GM18507 (cell line): ENCODE data around the gene PLEKHM1.

Experiments
- DNase-seq: peaks from one replicate; pipeline ENCODE4 v3.0.0; 2011; ENCODE audit warnings: low read depth; ENCODE audit not compliant: insufficient read length; ENCODE audit errors: extremely low spot score
- FAIRE-seq: peaks from 2 replicates; lab custom pipeline; 2011; peaks lifted over from hg19 to GRCh38; lab: Jason Lieb, UNC

PLEKHM1 gene

GRCh38 chr17:45430738-45431530, 59.6 kb downstream of the PLEKHM1 start:
- DNase-seq = no peak
- FAIRE-seq = peak; percentile 78

- FAIRE-seq (no peak), DNase-seq (no peak)
Measured at GRCh38 chr17:45430006-45430737, 60.3 kb downstream of the PLEKHM1 start.

DNA sequence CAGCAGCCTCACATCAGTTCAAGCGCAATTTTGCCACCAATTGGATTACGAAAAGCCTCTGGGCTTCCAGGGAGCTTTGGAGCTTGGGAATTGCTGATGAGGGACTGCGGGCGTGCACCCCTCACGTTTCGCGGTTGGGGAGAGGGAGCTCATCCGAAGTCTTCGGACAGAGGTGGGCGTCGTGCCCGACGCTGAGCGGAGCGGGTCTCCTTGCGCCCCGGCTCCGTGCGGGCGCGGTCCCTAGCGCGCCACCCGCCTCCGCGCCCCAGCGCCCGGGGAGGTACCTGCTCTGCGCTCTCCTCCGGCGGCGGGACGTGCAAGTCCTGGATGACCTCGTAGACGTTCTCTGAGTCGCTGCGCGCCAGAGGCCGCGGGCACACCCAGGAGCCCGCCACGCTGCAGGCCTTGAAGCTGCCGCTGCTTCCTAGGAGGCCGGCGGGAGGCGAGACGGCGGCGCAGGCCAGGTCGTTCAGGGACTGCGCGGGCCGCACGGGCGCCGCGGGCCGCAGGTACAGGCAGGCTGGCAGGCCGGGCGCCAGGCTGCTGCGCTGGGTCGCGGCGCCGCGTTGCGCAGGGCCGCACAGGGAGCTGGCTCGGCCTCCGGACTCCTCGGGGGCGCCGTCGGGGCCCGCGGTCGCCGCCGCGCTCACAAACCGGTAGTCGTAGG, 61.0 kb downstream of the PLEKHM1 start:
- no peak for FAIRE-seq
- no peak for DNase-seq

DNA sequence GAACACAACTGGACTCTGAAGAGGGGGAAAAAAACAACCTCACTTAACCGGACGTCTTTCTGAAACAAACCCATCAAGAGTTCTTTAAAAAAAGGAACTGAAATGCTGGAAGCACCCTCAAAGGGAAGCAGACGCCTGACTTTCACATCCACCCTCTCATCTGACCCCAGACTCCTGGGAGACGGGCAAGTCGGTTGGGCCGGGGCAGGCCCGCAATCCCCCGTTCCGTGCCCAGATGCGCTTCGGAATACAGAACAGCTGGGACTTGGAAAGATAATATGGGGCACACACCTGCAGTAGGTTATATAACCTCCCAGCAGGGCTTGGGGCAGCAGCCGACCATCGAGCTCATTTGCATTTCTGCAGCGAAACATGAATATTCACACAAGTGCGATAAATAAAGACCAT, 61.6 kb downstream of the PLEKHM1 start:
- FAIRE-seq = no peak
- no peak for DNase-seq

GRCh38 chr17:45428050-45428617, 62.4 kb downstream of the PLEKHM1 start:
- no peak for DNase-seq
- peak; percentile 93 for FAIRE-seq

DNA sequence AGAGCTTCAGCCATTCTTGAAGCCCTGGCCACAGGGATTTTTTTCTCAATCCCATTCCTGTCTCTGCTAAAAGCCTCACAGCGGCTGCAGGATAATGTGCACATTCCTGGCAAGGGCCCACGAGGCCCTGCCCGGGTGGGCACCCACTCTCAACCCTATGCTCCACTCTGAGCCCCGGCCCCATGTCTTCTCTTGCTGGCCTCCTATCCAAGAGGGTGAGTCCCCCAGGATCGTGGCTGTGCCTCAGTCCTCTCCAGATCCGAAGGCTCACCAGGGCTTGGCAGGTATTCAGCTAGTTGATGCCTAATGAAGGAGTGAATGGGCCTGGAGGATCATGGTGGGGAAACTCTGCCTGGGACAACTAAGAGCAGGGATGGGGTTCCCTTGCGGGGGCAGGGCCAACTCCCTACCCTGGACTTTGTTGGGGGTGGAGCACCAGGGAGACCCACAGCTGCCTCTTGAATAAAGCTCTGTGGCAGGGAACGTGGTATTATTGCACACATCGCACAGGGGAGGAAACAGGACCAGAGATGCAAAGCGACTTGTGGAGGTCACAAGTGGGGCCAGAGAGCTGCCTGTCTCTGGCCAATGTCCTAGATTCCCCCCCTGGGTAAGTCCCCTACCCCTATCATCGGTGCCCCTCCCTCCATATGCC, 63.2 kb downstream of the PLEKHM1 start:
- no peak for FAIRE-seq
- no peak for DNase-seq

DNA sequence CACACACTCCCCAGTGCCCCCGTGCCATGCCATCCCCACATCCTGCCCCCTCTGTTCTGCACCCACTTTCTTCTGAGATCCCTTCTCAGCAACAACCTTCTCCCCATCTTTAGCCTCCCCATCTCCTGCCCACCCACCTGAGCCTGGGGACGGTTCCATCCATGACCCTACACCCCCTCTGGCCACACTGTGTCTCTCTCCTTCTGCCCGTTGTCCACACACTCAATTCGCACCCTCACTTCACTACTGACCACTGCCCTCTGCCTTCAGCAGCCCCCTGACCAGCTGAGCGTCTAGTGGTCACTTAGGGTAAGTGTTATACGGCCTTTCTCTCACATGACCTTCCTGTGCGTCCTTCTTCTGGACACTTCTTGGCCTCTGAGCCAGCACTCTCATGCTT, 64.0 kb downstream of the PLEKHM1 start:
- no peak for FAIRE-seq
- DNase-seq = no peak

- no peak for DNase-seq
- no peak for FAIRE-seq
Measured at GRCh38 chr17:45425984-45426413, 64.5 kb downstream of the PLEKHM1 start.

DNA sequence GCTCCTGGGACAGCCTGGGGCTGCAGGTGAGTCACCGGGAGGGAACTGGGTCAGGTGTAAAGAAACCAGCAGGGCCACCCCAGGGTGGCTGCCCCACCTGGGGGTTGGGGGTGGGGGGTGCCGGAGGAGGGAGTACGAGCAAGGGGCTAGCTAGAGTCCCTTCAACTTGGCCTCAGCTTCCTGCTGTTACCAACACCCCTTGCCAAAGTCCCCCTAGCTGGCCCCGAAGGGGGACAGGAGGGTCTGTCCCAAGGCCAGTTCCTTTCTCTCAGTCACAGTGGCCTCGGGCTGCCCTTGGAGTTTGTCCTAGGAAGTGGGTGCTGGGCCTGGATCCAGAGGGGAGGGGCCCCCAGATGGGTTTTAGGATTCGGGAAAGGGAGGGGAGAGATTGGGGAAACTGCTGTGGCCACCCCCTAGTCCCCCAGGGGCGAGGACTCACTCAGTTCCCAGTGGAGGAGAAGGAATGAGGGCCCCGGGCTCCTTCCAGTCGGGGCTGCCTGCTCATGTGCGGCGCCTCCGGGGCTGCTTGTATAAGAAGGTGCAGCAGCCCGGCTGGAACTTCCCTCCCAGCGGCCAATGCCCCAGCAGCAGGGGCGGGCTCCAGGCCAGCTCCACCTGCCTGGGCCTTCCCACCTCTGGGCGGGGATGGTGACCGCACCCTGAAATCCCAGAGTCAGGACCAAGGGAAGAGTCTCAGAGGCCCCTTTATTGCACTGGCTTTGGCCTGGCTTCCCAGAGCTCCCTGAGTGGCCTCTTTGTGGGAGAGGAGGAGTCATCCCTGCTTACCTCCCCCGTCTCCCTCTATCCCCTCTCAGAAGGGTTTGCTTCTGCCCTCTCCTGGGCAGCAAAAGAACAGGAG, 65.2 kb downstream of the PLEKHM1 start:
- DNase-seq (no peak), FAIRE-seq (no peak)

GRCh38 chr17:45424769-45425124, 65.8 kb downstream of the PLEKHM1 start:
- DNase-seq (no peak), FAIRE-seq (no peak)

GRCh38 chr17:45423975-45424335, 66.6 kb downstream of the PLEKHM1 start:
- no peak for FAIRE-seq
- no peak for DNase-seq

DNA sequence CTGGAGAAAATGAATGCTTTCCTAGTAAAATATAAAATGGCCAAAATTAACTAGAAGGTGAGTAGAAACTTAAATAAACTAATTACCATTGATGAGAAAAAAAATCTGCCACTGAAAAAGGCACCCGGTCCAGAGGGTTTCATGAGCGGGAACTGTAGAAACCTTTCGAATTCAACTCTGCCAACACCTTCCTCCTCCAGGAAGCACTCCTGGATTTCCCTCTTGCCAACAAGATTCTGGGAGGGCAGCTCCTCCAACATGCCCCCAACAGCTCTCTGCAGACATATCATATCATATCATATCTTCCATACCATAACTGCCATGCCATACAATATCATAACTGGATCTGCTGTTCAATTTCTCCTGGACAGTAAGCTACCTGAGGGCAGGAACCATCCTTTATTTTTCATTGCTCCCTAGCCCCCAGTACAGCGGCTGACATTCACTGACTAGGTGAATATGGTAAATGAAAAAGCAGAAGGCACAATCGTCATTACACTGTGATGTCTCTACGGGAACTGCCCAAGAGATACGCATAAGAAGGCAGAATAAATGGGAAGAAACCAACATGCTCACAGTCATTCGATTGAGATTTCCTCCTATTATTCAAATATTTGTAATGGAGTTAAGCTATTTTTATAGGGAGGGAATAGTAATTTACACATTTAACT, 67.1 kb downstream of the PLEKHM1 start:
- DNase-seq (no peak), FAIRE-seq (no peak)

- DNase-seq (no peak), FAIRE-seq (no peak)
Measured at GRCh38 chr17:45414990-45415881, 75.3 kb downstream of the PLEKHM1 start.

GRCh38 chr17:45413498-45413923, 77.0 kb downstream of the PLEKHM1 start:
- DNase-seq (no peak), FAIRE-seq (peak; percentile 79)

DNA sequence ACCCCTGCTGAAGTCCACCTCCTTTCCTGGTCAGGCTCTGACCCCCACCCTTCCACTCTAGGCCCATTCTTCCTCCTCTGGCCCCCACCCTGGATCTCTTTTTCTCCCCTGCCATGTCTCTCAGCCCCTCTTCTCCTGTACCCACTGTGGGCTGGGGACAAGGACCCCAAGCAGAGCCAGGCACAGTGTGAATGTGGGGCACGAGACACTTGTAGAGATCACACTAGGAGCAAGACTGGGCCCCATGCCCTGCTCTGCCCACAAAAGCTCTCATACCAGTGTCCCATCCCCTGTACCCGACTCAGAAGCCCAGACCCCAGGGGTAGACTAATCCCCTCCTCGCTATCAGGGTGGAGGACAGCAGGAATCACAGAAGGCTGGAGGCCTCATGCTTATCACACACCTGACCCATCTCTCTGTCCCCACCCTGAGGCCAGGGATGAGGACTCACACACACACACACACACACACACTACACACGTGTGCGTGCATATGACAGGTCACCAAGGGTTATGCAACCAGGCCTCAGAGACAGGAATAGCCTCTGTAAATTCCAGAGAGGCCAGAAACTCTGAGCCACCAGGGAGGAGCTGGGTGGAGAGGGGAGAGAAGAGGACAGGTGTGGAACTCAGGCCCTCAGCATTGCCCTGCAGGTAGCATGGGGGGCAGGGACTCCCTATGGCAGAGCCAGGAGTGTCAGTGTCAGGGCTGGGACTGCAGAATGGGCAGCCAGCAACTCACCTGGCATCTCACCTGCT, 79.0 kb downstream of the PLEKHM1 start:
- FAIRE-seq (peak; percentile 49), DNase-seq (no peak)

DNA sequence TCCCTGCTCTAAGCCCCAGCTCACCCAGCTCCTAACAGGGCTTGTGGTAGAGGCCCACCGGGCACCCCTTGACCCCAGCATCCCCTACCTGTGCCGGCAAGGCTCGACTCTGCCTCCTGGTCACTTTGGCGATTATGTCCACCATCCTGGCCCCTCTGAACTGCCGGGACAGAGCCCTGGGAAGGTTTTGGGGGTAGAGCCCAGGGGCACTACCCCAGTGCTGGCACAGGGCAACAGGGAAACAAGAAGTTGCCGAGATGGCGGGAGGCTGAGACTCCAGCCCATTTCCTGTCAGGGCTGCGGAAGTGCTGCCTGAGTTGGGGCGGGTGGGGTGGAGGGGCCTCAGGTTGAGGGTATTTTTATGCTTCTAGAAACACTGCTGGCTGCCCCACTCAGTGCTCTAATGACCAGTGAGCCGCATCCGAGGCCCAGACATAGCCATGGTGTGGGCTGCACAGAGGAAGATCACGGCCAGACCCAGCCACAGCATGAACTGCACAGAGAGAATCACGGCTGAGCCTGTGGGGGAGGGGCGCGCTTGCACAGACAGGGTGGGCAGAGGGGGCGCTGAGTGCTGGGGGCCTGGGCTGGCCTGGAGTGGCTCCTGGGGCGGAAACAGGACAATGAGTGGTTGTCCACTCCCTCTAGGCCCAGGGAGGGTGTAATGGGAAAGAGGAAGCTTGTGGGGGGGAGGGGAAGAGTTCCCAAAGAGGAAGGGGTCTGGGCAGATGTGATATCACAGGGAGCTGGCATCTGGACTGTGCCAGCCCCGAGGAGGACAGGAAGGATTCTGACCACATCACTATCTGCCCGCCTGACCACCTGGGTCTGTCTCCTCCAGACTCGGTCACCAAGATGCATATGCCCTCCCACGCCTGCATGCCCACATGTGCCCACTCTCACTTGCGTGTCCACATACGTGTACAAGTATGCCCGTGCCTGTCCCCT, 80.1 kb downstream of the PLEKHM1 start:
- DNase-seq = no peak
- FAIRE-seq = peak; percentile 85
